Neuron (in vitro differentiated cells): Measurements from ENCODE around the gene TMEFF2.

Experiments used
- H2AFZ ChIP-seq: one replicate; pipeline ENCODE4 v1.6.1; 2013; ENCODE audit warnings: low read depth, mild to moderate bottlenecking, inconsistent platforms, low read length, moderate library complexity
- H3K27me3 ChIP-seq: one replicate; pipeline ENCODE4 v1.6.1; 2013; ENCODE audit warnings: low read length; ENCODE audit not compliant: insufficient read depth
- H3K36me3 ChIP-seq: one replicate; pipeline ENCODE4 v1.6.1; 2013; ENCODE audit warnings: low read length; ENCODE audit not compliant: insufficient read depth
- H3K4me1 ChIP-seq: one replicate; pipeline ENCODE4 v1.6.1; 2013; ENCODE audit warnings: low read length; ENCODE audit not compliant: insufficient read depth
- H3K4me3 ChIP-seq: 2 replicates; pipeline ENCODE4 v1.5.1; 2013; ENCODE audit warnings: mild to moderate bottlenecking, low read length, moderate library complexity
- H3K9me3 ChIP-seq: one replicate; pipeline ENCODE4 v1.6.1; 2013; ENCODE audit warnings: low read length

TMEFF2 gene

DNA sequence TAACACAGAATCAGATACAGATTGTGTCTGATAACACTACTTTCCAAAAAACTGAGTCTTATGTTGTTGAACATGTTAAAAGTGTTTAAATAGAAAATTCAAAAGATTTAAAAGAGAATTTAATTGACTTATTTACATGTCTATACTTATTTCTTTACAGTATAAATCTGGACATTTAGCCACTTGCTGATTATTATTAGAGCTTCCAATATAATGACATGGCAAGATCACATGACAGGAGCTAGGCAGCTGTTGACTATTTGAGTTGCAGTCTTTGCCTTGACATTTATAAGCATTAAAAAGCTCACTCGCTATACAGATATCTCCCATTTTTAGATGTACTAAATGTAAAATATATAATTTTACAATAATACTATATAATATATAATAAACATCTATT is 6.4 kb upstream of the TMEFF2 start:
- Histone ChIP-seq H3K36me3 (no peaks in the 10 kb centered on the region), H3K4me3 (no peak overlapping the region), H3K9me3 (no peaks in the 10 kb centered on the region), H3K27me3 (no peaks in the 10 kb centered on the region), H2AFZ (no peak overlapping the region), H3K4me1 (peaks cover 13% of the 10 kb centered on the region)

GRCh38 chr2:192197357-192197756 is 2.6 kb upstream of the TMEFF2 start:
- Histone ChIP-seq H3K9me3 (no peaks in the 10 kb centered on the region), H3K36me3 (no peaks in the 10 kb centered on the region), H3K4me1 (peaks cover 27% of the 10 kb centered on the region), H2AFZ (peak overlapping the region; percentile 92), H3K27me3 (peaks cover 7% of the 10 kb centered on the region), H3K4me3 (peak overlapping the region; percentile 69)

- peaks cover 7% of the 10 kb centered on the region for H3K27me3 ChIP-seq
- H3K9me3 ChIP-seq, result no peaks in the 10 kb centered on the region
- peak overlapping the region; percentile 69 for H3K4me3 ChIP-seq
- peak overlapping the region; percentile 92 for H2AFZ ChIP-seq
- H3K36me3 ChIP-seq, result no peaks in the 10 kb centered on the region
- H3K4me1 ChIP-seq, result peaks cover 27% of the 10 kb centered on the region
These were observed 1.9 kb upstream of the TMEFF2 start for GRCh38 chr2:192196421-192197194.

- Histone ChIP-seq H3K9me3 (no peaks in the 10 kb centered on the region), H3K36me3 (no peaks in the 10 kb centered on the region), H2AFZ (peak overlapping the region; percentile 92), H3K4me1 (peaks cover 27% of the 10 kb centered on the region), H3K4me3 (peak overlapping the region; percentile 69), H3K27me3 (peaks cover 7% of the 10 kb centered on the region)
These were observed 1.1 kb upstream of the TMEFF2 start for GRCh38 chr2:192195548-192196418.

GRCh38 chr2:192194265-192194865 is 368 bp downstream of the TMEFF2 start:
- H3K4me3 ChIP-seq, result peak overlapping the region; percentile 69
- H3K27me3 ChIP-seq, result peaks cover 7% of the 10 kb centered on the region

GRCh38 chr2:192190474-192190873 is 4.3 kb downstream of the TMEFF2 start:
- Histone ChIP-seq H3K36me3 (no peaks in the 10 kb centered on the region), H2AFZ (no peak overlapping the region), H3K27me3 (peaks cover 7% of the 10 kb centered on the region), H3K4me1 (peaks cover 14% of the 10 kb centered on the region), H3K4me3 (no peak overlapping the region), H3K9me3 (no peaks in the 10 kb centered on the region)

More at GRCh38 chr2:192194265-192194865, 368 bp downstream of the TMEFF2 start:
- H3K36me3 ChIP-seq, result no peaks in the 10 kb centered on the region
- H3K9me3 ChIP-seq, result no peaks in the 10 kb centered on the region
- H3K4me1 ChIP-seq, result peaks cover 27% of the 10 kb centered on the region
- H2AFZ ChIP-seq, result peak overlapping the region; percentile 92

- Histone ChIP-seq H3K9me3 (no peaks in the 10 kb centered on the region), H3K36me3 (no peaks in the 10 kb centered on the region), H2AFZ (no peak overlapping the region), H3K4me1 (no peaks in the 10 kb centered on the region), H3K27me3 (no peaks in the 10 kb centered on the region), H3K4me3 (no peak overlapping the region)
These were observed 7.9 kb downstream of the TMEFF2 start for GRCh38 chr2:192186806-192187205.

DNA sequence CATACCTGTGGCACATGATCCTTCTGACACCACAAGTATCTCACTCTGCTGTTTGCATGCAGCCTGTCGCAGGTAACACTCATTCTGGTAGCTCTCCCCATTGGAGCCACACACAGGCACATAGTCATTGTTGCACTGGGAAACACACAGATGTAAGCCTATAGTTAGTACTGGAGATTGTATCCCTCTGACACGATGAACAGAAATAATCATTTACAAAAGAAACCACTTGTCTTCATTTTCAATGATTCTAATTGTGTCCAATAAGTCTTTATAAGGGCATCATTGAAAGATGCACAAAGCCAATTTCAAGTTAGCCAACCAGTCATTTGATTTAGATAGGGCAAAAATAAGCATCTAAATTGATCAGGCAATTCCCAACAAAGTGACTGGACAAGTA is 10.4 kb downstream of the TMEFF2 start:
- H3K36me3 ChIP-seq, result no peaks in the 10 kb centered on the region
- H3K9me3 ChIP-seq, result no peaks in the 10 kb centered on the region
- no peaks in the 10 kb centered on the region for H3K27me3 ChIP-seq
- H3K4me3 ChIP-seq, result no peak overlapping the region
- H2AFZ ChIP-seq, result no peak overlapping the region
- H3K4me1 ChIP-seq, result no peaks in the 10 kb centered on the region

- Histone ChIP-seq H3K4me3 (no peak overlapping the region), H3K9me3 (no peaks in the 10 kb centered on the region), H3K27me3 (no peaks in the 10 kb centered on the region), H2AFZ (no peak overlapping the region), H3K36me3 (no peaks in the 10 kb centered on the region), H3K4me1 (no peaks in the 10 kb centered on the region)
These were observed 11.4 kb downstream of the TMEFF2 start for GRCh38 chr2:192183296-192183695.

DNA sequence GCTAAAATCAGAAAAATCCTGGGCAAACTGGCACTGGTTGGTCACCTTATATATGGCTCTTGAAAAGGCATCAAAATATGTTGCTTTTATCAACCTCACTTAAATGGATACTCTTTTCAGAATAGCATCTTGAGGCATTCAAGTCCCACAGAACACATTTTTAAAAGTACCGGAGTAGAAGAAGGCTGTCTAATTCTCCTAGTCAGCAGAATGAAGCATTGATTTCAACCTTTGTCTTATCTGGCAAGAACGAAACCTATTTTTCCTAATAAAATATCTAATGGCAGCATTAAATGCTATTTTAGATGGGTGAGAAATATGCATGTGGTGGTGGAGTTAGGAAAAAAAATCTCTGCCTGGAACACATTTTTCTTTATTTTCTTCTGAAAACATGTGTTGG is 27.8 kb downstream of the TMEFF2 start:
- no peak overlapping the region for H3K4me3 ChIP-seq
- no peak overlapping the region for H2AFZ ChIP-seq
- peaks cover 3% of the 10 kb centered on the region for H3K4me1 ChIP-seq
- no peaks in the 10 kb centered on the region for H3K36me3 ChIP-seq
- H3K9me3 ChIP-seq, result no peaks in the 10 kb centered on the region
- no peaks in the 10 kb centered on the region for H3K27me3 ChIP-seq

GRCh38 chr2:192165842-192166241 is 28.9 kb downstream of the TMEFF2 start:
- no peaks in the 10 kb centered on the region for H3K9me3 ChIP-seq
- H3K27me3 ChIP-seq, result no peaks in the 10 kb centered on the region
- no peaks in the 10 kb centered on the region for H3K36me3 ChIP-seq
- peaks cover 3% of the 10 kb centered on the region for H3K4me1 ChIP-seq
- no peak overlapping the region for H3K4me3 ChIP-seq
- H2AFZ ChIP-seq, result no peak overlapping the region

DNA sequence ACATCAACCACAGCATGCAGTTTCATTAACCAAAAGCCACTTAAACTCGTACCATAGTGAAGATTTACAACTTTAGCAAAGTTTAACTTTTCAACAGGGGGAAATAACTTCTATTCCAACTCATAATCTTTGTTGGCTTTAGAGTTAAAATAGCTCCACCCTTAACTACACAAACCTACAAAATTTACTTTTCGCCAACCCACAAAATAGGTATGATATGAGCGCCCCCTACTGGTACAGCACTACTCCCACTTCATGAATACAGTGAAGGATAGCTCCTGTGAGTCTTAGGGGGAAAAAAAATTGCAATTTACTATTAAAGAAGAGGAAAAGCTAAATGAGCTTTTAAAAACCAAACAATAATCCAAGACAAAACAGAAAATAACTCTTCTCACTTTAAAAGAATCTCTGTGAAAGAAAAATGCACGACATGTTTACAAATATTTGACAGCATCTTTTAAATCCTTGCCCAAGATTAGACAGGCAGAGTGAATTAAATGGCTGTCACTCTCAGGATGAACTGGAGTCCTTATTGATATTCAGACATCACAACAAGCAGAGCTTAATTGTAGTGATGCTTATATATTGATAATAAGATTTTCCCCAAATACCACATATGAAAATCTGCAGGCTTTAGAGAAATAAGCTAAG is 32.2 kb downstream of the TMEFF2 start:
- Histone ChIP-seq H3K4me3 (no peak overlapping the region), H2AFZ (no peak overlapping the region)

More for the DNA sequence above, 32.2 kb downstream of the TMEFF2 start:
- H3K9me3 ChIP-seq, result no peaks in the 10 kb centered on the region
- H3K27me3 ChIP-seq, result no peaks in the 10 kb centered on the region
- H3K36me3 ChIP-seq, result no peaks in the 10 kb centered on the region
- H3K4me1 ChIP-seq, result peaks cover 3% of the 10 kb centered on the region
